GM21528 (cell line): Measurements from ENCODE around the gene PCDHA10.
"Not testable (repeated sequence)": the region's sequence is repeated elsewhere in the genome, so short reads cannot be mapped to it uniquely, and the experiment has no call there.

Experiments used
- ATAC-seq: cut with Tn5 transposase; IDR thresholded peaks from one replicate; pipeline ENCODE4 v1.9.1; 2021; ENCODE audit warnings: mild to moderate bottlenecking, moderate library complexity; ENCODE audit not compliant: unreplicated experiment, low FRiP score

The PCDHA10 gene

DNA sequence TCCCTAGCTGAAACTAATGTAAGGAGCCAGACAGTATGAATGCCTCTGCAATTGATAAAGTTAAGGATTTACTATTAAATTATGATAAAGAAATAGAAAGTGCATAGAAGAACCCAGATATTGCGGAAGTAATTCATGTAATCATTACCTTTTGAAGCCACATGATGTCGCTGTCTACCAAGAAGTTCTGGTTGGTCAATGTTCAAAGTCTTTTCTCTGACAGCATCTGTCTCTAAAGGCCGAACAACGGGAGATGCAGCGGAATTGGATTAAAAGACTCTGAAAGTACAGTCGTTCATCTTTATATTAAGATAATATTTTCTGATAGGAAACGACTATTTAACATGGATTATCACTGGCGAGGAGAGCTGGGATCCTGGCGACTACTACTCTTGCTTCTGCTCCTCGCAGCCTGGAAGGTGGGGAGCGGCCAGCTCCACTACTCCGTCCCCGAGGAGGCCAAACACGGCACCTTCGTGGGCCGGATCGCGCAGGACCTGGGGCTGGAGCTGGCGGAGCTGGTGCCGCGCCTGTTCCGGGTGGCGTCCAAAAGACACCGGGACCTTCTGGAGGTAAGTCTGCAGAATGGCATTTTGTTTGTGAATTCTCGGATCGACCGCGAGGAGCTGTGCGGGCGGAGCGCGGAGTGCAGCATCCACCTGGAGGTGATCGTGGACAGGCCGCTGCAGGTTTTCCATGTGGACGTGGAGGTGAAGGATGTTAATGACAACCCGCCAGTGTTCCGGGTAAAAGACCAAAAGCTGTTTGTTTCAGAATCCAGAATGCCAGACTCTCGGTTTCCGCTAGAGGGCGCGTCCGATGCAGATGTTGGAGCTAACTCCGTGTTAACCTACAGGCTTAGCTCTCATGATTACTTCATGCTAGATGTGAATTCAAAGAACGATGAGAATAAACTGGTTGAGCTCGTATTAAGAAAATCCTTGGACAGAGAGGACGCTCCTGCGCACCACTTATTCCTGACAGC lies 14.4 kb upstream of the PCDHA10 start, which contains the start of gene PCDHA8:
Gene PCDHA8 (plus strand): TSS at position 210 of the 985 bp plus-strand sequence. CDS start 135 bp downstream, at position 345.
- ATAC-seq = no peak

DNA sequence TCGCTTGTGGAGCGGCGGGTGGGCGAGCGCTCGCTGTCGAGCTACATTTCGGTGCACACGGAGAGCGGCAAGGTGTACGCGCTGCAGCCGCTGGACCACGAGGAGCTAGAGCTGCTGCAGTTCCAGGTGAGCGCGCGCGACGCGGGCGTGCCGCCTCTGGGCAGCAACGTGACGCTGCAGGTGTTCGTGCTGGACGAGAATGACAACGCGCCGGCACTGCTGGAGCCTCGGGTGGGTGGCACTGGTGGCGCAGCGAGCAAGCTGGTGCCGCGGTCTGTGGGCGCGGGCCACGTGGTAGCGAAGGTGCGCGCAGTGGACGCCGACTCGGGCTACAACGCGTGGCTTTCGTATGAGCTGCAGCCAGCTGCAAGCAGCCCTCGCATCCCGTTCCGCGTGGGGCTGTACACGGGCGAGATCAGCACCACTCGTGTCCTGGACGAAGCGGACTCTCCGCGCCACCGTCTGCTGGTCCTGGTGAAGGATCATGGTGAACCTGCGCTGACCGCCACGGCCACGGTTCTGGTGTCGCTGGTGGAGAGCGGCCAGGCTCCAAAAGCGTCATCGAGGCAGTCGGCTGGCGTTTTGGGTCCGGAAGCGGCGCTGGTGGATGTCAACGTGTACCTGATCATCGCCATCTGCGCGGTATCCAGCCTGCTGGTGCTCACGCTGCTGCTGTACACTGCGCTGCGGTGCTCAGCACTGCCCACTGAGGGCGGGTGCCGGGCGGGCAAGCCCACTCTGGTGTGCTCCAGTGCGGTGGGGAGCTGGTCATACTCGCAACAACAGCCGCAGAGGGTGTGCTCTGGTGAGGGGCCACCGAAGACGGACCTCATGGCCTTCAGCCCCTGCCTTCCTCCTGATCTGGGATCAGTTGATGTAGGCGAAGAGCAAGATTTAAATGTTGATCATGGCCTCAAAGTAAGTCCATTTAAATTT lies 12.6 kb upstream of the PCDHA10 start:
- ATAC-seq = no peak

DNA sequence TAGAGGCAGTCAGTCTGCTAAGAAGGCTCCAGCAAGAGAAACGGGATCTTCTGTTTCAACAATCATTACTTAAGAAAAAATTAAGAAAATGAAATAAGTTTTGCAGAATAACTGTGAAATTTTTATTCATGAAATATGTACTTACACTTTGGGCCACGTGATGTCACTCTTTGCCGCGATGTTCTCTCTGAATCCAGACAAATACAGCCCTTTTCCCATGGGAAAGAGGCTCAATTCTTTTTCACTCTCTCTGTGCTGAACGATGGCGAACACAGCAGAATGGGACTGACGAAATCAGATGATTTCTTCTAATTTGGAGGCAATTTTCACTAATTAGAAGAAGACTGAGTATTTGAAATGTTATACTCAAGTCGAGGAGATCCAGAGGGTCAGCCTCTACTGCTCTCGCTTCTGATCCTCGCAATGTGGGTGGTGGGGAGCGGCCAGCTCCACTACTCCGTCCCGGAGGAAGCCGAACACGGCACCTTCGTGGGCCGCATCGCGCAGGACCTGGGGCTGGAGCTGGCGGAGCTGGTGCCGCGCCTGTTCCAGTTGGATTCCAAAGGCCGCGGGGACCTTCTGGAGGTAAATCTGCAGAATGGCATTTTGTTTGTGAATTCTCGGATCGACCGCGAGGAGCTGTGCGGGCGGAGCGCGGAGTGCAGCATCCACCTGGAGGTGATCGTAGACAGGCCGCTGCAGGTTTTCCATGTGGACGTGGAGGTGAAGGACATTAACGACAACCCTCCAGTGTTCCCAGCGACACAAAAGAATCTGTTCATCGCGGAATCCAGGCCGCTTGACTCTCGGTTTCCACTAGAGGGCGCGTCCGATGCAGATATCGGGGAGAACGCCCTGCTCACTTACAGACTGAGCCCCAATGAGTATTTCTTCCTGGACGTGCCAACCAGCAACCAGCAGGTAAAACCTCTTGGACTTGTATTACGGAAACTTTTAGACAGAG lies 7.3 kb upstream of the PCDHA10 start, which contains the start of gene PCDHA9:
Gene PCDHA9 (plus strand): TSS at position 244 of the 964 bp plus-strand sequence. CDS start 114 bp downstream, at position 358.
- ATAC-seq = not testable (repeated sequence)

DNA sequence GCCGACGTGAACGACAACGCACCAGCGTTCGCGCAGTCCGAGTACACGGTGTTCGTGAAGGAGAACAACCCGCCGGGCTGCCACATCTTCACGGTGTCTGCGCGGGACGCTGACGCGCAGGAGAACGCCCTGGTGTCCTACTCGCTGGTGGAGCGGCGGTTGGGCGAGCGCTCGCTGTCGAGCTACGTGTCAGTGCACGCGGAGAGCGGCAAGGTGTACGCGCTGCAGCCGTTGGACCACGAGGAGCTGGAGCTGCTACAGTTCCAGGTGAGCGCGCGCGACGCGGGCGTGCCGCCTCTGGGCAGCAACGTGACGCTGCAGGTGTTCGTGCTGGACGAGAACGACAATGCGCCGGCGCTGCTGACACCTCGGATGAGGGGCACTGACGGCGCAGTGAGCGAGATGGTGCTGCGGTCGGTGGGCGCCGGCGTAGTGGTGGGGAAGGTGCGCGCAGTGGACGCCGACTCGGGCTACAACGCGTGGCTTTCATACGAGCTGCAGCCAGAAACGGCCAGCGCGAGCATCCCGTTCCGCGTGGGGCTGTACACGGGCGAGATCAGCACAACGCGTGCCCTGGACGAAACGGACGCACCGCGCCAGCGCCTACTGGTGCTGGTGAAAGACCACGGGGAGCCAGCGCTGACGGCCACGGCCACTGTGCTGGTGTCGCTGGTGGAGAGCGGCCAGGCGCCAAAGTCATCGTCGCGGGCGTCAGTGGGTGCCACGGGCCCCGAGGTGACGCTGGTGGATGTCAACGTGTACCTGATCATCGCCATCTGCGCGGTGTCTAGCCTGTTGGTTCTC lies 5.7 kb upstream of the PCDHA10 start:
- ATAC-seq = not testable (repeated sequence)

DNA sequence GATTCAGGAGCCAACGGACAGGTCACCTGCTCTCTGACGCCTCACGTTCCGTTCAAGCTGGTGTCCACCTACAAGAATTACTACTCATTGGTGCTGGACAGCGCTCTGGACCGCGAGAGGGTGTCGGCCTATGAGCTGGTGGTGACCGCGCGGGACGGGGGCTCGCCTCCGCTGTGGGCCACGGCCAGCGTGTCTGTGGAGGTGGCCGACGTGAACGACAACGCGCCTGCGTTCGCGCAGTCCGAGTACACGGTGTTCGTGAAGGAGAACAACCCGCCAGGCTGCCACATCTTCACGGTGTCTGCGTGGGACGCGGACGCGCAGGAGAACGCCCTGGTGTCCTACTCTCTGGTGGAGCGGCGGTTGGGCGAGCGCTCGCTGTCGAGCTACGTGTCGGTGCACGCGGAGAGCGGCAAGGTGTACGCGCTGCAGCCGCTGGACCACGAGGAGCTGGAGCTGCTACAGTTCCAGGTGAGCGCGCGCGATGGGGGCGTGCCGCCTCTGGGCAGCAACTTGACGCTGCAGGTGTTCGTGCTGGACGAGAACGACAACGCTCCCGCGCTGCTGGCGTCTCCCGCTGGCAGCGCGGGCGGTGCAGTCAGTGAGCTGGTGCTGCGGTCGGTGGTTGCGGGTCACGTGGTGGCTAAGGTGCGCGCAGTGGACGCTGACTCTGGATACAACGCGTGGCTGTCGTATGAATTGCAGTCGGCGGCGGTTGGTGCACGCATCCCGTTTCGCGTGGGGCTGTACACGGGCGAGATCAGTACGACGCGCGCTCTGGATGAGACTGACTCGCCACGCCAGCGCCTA lies 1.7 kb downstream of the PCDHA10 start:
- ATAC-seq = no peak

DNA sequence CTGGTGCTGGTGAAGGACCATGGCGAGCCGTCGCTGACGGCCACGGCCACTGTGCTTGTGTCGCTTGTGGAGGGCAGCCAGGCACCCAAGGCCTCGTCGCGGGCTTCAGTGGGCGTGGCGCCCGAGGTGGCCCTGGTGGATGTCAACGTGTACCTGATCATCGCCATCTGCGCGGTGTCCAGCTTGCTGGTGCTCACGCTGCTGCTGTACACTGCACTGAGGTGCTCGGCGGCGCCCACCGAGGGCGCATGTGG lies 2.2 kb downstream of the PCDHA10 start:
- no peak for ATAC-seq

DNA sequence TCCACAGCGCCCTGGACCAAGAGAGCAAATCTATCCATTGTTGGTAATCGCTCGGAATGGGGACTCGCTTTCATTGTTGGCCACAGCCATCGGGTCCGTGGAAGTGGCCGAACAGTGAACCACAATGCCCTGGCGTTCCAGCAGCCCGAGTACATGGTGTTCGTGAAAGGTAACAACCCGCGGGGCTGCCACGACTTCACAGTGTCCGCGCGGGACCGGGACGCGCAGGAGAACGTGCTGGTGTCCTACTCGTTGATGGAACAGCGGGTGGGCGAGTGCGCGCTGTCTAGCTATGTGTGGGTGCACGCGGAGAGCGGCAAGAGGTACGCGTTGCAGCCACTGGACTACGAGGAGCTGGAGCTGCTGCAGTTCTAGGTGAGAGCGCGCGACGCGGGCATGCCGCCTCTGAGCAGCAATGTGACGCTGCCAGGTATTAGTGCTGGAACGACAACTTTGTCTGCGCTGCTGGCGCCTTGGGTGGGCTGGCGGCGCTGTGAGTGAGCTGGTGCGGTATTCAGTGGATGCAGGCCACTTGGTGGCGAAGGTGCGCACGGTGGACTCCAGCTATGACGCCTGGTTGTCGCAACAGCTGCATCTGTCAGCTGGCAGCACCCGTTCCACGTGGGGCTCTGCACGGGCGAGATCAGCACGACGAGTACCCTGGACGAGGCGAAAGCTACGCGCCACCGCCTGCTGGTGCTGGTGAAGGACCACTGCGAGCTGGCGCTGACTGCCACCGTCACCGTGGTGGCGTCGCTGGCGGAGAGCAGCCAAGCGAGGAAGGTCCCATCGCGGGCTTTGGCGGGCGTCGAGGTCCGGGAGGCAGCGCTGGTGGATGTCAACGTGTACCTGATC lies 7.0 kb downstream of the PCDHA10 start:
- ATAC-seq = no peak

DNA sequence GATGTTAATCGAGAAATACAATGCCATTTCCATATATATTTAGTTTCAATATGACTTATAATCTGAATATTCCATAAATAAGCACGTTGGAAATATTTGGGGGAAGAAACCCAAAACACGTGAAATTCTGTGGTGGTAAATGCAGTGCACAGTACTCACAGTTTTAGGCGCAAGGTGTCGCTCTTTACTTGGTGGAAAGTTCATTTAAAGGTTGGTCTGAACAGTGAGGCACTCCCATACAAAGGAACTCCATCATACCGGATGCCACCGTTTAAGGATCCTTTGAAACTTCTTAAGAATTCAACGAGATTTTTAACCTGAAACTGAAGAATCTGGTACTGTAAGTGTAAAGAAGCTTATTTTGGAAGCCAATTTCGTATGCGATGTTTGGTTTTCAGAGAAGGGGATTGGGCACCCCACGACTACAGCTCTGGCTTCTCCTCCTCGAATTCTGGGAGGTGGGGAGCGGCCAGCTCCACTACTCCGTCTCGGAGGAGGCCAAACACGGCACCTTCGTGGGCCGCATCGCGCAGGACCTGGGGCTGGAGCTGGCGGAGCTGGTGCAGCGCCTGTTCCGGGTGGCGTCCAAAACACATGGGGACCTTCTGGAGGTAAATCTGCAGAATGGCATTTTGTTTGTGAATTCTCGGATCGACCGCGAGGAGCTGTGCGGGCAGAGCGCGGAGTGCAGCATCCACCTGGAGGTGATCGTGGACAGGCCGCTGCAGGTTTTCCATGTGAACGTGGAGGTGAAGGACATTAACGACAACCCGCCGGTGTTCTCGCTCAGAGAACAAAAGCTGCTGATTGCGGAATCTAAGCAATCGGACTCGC lies 13.2 kb downstream of the PCDHA10 start, which contains the start of gene PCDHA11:
Gene PCDHA11 (plus strand): TSS at position 237 of the 834 bp plus-strand sequence. CDS start 147 bp downstream, at position 384.
- ATAC-seq = no peak

DNA sequence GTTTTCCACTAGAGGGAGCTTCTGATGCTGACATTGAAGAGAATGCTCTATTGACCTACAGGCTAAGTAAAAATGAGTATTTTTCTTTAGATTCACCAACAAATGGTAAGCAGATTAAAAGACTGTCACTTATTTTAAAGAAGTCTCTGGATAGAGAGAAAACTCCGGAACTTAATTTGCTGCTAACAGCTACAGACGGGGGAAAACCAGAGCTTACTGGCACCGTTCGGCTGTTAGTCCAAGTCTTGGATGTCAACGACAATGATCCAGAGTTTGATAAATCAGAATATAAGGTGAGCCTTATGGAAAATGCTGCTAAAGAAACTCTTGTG lies 13.8 kb downstream of the PCDHA10 start:
- ATAC-seq = no peak

DNA sequence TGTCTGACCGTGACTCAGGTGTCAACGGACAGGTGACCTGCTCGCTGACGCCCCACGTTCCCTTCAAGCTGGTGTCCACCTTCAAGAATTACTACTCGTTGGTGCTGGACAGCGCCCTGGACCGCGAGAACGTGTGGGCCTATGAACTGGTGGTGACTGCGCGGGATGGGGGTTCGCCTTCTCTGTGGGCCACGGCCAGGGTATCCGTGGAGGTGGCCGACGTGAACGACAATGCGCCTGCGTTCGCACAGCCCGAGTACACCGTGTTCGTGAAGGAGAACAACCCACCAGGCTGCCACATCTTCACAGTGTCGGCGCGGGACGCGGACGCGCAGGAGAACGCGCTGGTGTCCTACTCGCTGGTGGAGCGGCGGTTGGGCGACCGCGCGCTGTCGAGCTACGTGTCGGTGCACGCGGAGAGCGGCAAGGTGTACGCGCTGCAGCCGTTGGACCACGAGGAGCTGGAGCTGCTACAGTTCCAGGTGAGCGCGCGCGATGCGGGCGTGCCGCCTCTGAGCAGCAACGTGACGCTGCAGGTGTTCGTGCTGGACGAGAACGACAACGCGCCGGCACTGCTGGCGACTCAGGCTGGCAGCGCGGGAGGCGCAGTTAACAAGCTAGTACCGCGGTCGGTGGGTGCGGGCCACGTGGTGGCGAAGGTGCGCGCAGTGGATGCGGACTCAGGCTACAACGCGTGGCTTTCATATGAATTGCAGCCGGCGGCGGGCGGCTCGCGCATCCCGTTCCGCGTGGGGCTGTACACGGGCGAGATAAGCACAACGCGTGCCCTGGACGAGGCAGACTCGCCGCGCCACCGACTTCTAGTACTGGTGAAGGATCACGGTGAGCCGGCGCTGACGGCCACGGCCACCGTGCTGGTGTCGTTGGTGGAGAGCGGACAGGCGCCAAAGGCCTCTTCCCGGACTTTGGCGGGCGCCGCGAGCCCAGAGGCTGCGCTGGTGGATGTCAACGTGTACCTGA lies 14.8 kb downstream of the PCDHA10 start:
- ATAC-seq = no peak

DNA sequence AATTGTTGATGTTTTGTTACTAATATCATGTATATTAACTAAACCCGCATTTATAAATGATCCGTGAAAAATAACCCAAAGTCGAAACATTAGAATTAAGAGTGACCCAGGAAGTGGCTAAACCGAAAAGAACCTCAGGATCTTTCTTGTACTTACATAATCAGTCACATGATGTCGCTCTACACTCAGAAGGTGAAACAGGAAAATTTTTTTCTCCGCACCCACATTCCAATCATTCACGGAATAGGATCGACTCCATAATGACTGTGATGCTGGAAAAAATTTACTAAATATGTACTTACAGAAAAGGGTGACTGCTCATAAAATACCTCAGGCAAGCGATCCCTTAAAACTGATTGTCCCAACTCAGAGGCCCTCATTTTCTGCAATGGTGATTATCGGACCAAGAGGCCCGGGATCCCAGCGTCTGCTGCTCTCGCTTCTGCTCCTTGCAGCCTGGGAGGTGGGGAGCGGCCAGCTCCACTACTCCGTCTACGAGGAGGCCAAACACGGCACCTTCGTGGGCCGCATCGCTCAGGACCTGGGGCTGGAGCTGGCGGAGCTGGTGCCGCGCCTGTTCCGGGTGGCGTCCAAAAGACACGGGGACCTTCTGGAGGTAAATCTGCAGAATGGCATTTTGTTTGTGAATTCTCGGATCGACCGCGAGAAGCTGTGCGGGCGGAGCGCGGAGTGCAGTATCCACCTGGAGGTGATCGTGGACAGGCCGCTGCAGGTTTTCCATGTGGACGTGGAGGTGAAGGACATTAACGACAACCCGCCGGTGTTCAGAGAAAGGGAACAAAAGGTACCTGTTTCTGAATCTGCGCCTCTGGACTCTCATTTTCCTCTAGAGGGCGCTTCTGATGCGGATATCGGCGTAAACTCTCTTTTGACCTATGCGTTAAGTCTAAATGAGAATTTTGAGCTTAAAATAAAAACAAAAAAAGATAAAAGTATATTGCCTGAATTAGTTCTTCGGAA lies 19.7 kb downstream of the PCDHA10 start, which contains the start of gene PCDHA12:
Gene PCDHA12 (plus strand): TSS at position 224 of the 981 bp plus-strand sequence. CDS start 165 bp downstream, at position 389.
- no peak for ATAC-seq

DNA sequence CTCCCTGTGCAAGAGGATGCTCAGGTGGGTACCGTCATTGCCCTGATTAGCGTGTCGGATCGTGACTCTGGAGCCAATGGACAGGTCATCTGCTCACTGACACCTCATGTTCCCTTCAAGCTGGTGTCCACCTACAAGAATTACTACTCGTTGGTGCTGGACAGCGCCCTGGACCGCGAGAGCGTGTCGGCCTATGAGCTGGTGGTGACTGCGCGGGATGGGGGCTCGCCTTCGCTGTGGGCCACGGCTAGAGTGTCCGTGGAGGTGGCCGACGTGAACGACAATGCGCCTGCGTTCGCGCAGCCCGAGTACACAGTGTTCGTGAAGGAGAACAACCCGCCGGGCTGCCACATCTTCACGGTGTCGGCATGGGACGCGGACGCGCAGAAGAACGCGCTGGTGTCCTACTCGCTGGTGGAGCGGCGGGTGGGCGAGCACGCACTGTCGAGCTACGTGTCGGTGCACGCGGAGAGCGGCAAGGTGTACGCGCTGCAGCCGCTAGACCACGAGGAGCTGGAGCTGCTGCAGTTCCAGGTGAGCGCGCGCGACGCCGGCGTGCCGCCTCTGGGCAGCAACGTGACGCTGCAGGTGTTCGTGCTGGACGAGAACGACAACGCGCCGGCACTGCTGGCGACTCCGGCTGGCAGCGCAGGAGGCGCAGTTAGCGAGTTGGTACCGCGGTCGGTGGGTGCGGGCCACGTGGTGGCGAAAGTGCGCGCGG lies 21.0 kb downstream of the PCDHA10 start:
- ATAC-seq = not testable (repeated sequence)

DNA sequence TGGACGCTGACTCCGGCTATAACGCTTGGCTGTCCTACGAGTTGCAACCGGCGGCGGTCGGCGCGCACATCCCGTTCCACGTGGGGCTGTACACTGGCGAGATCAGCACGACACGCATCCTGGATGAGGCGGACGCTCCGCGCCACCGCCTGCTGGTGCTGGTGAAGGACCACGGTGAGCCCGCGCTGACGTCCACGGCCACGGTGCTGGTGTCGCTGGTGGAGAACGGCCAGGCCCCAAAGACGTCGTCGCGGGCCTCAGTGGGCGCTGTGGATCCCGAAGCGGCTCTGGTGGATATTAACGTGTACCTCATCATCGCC lies 21.5 kb downstream of the PCDHA10 start:
- ATAC-seq = no peak
